ENCODE results near the gene ACVR2B.
"Not testable (repeated sequence)": the region's sequence is repeated elsewhere in the genome, so short reads cannot be mapped to it uniquely, and the experiment has no call there.

Gene ACVR2B

GRCh38 chr3:38453075-38453912 lies at the start of gene ACVR2B:
Gene ACVR2B (plus strand): TSS chr3:38453890. CDS start chr3:38454323, 433 bp downstream.
- peak; percentile 98 for DNase-seq (ENCODE audit: low spot score)

- no peak for DNase-seq (ENCODE audit: low spot score)
Observed at GRCh38 chr3:38404286-38404685, 49.4 kb upstream of the ACVR2B start.

DNA sequence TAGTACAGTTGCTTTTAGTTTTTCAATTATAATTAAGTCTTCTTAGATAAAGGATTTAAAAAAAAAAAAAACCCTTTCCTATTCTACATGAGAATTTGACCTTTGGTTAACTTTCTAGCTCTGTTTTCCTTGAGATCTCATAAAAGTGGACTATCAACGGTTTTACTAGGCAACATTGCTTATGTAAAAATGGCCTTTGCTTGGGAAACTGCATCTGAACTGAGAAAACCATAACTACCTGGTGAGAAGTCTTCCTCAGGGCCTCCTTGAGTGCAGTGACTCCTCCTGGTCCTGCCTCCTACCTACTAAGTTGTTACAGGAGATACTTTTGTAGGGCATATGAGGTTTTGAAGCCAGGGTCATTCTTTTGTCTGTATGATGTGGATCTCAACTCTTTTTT lies 42.1 kb upstream of the ACVR2B start:
- no peak for DNase-seq (ENCODE audit: low spot score)

DNA sequence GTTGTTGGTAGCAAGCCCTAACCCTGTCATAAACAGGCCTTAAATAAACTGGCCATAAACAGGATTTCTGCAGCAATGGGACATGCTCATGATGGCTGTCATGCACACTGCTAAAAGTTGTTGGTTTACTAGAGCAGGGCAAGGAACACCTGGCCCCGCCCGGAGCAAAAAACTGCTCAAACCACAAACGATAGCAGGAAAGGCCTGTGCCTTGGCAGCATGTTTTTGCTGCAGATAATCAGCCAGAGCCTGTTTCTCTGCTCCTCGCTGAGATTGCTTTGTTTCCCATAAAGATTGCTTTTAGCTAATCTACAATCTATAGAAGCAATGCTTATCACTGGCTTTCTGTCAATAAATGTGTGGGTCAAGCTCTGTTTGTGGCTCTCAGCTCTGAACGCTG lies 32.9 kb upstream of the ACVR2B start:
- DNase-seq (ENCODE audit: low spot score), result not testable (repeated sequence)

DNA sequence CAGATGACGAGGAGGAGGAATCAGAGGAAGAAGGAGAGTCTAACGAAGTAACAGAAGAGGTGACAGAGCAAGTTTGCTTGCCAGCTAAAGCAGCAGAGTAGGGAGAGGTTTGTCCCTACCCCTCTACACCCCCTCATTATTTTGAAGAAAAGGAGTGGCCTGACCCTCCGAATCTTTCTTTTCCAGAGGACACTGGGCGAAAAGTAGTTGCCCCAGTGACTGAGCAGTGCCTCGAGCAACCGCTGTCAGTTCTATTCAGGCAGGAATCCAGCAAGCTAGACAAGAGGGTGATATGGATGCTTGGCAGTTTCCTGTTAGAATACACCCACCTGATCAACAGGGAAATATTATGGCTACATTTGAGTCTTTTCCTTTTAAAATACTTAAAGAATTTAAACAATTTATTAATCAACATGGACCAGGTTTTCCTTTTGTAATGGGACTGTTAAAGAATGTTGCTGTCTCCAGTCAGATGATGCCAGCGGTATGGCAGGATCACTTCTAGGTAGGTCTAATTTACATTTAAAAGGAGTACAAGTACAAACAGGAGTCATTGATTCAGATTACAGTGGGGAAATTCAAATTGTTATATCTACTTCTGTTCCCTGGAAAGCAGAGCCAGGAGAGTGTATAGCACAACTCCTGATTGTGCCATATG lies 31.9 kb upstream of the ACVR2B start:
- DNase-seq (ENCODE audit: low spot score), result no peak

DNA sequence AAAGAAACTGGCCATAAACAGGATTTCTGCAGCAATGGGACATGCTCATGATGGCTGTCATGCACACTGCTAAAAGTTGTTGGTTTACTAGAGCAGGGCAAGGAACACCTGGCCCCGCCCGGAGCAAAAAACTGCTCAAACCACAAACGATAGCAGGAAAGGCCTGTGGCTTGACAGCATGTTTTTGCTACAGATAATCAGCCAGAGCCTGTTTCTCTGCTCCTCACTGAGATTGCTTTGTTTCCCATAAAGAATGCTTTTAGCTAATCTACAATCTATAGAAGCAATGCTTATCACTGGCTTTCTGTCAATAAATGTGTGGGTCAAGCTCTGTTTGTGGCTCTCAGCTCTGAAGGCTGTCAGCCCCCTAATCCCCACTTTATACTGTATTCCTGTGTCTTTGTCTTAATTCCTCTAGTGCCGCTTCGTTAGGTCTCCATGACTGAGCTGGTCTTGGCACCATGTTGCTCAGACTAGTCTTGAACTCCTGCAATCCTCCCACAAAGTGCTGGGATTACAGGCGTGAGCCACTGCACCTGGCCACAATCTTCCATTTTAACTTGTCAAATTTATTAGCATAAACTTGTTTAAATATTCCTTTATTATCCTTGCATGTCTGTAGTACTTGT lies 26.8 kb upstream of the ACVR2B start:
- not testable (repeated sequence) for DNase-seq (ENCODE audit: low spot score)

GRCh38 chr3:38432871-38433658 lies 20.6 kb upstream of the ACVR2B start:
- not testable (repeated sequence) for DNase-seq (ENCODE audit: low spot score)

GRCh38 chr3:38433661-38434060 lies 20.0 kb upstream of the ACVR2B start:
- not testable (repeated sequence) for DNase-seq (ENCODE audit: low spot score)

GRCh38 chr3:38438436-38439069 lies 15.1 kb upstream of the ACVR2B start:
- DNase-seq (ENCODE audit: low spot score), result not testable (repeated sequence)

DNA sequence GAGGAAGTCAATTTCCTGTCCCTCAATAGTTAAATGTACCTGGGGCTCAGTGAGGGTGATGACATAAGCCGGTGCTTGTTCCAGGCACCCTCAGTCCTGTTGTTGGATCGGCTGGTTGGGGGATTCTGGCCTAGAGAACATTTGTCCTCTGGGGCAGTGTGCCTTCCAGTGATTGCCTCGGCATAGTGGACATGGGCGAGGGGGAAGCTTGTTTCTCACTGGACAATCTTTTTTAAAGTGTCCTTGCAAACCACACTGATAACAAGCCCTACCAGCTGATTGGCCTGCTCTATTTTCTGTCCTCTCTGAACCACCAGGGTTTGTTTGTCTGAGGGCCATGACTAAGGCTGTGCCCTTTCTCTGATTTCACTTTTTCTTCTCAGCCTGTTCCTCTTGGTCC lies 10.5 kb upstream of the ACVR2B start:
- DNase-seq (ENCODE audit: low spot score), result not testable (repeated sequence)

DNA sequence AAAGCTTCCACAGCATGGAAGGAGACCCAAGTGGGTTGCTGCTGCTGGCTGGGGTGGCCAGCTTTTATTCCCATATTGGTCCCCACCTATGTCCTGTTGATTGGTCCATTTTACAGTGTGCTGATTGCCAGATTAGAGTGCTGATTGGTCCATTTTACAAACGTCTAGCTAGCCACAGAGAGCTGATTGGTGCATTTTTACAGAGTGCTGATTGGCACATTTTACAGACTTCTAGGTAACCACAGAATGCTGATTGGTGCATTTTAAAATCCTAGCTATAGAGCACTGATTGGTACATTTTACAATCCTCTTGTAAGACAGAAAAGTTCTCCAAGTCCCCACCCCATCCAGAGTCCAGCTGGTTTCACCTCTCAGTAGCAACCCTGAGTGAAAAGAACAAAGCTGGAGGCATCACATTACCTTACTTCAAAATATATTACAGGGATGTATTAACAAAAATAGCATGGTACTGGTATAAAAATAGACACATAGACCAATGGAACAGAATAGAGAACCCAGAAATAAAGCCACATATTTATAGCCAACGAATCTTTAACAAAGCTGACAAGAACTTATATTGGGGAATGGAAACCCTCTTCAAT lies 7.5 kb upstream of the ACVR2B start:
- DNase-seq (ENCODE audit: low spot score), result no peak

DNA sequence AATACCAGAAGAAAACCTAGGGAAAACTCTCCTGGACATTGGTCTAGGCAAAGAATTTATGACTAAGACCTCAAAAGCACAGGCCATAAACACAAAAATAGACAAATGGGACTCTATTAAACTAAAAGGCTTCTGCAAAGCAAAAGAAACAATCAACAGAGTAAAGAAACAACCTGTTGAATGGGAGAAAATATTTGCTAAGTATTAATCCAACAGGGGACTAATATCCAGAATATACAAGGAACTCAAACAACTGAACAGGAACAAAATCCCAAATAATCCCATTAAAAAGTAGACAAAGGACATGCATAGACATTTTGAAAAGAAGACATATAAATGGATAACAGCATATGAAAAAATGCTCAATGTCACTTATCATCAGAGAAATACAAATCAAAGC lies 6.9 kb upstream of the ACVR2B start:
- DNase-seq (ENCODE audit: low spot score), result no peak

DNA sequence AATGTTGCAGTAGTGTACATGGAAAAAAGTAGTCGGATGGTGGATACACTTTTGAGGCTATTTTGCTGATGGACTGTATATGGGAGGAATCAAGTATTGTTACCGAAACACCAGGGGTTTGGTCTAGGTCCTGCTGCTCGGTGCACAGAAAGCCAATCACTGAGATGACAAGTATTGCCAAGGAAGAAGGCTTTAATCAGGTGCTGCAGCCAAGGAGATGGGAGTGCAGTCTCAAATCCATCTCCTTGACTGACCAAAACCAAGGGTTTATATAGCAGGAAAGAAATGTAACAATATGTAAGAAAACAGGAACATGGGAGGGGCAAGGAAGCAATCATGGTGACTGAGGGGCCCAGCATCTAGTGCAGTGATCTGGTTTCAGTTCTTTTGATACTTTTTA lies 2.8 kb upstream of the ACVR2B start:
- no peak for DNase-seq (ENCODE audit: low spot score)

DNA sequence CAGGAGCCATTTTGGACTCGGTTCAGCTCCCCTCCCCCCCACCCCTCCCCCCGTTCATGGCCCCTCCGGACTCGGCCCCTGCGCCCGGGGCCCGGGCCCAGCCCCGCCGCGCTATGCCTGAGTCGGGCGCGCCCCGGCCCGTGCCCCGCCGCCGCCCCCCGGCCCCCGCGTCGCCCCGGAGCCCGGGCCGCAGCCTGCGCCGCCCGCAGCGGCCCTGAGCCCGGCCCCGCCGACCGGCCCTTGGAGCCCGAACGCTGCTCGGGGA lies 155 bp downstream of the ACVR2B start:
- no peak for DNase-seq (ENCODE audit: low spot score)

GRCh38 chr3:38454178-38454883 lies 641 bp downstream of the ACVR2B start:
- peak; percentile 78 for DNase-seq (ENCODE audit: low spot score)

- DNase-seq (ENCODE audit: low spot score), result peak; percentile 94
Observed at GRCh38 chr3:38454884-38455638, 1.4 kb downstream of the ACVR2B start.

DNA sequence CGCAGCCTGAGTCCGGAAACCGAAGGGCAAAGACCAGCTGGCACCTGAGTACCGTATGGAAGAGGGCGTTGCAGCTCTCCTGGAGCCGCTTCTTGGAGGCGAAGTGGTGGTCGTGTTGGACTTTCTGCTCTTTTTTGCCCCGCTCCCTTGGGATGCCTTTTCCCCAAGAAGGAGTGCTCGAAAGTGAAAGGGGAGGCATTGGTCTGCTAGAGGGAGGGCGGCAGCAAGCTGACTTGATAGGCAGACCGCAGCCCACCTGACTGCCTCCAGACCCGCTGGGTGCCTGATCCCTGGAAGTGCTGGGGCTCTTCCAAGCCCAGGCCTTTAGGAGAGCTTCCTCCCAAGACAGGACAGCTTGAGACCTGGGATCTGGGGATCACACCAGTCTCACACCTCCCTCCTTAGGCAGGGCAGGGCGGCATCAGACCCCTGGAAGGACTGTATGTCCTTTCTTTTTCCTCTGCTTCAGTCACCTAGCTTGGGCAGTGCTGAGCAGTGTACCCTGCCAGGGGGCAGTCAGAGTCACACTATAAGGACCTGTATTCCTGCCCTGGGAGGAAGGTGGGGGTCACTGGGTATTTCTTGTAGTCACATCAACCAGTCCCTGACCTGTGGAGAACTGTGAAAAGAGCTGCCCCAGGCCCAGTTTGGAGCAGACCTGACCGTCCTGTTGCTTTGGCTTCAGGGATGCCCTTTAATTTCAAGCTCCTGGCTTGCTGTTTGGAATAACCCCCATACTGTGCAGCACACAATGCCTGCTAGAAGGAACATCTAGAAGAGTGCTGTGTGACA lies 2.1 kb downstream of the ACVR2B start:
- DNase-seq (ENCODE audit: low spot score), result peak; percentile 70

- no peak for DNase-seq (ENCODE audit: low spot score)
Observed at GRCh38 chr3:38457111-38458003, 3.7 kb downstream of the ACVR2B start.
